ENCODE data around the gene AGAP1. TPM values are rescaled to one million over a fixed set of nuclear protein-coding genes. Genes with fewer than 3 reads are reported as not detected.

The AGAP1 gene
- total RNA-seq, 4 donors from 2014 or later = 5.3 to 30.6 (median 19.2) TPM

DNA sequence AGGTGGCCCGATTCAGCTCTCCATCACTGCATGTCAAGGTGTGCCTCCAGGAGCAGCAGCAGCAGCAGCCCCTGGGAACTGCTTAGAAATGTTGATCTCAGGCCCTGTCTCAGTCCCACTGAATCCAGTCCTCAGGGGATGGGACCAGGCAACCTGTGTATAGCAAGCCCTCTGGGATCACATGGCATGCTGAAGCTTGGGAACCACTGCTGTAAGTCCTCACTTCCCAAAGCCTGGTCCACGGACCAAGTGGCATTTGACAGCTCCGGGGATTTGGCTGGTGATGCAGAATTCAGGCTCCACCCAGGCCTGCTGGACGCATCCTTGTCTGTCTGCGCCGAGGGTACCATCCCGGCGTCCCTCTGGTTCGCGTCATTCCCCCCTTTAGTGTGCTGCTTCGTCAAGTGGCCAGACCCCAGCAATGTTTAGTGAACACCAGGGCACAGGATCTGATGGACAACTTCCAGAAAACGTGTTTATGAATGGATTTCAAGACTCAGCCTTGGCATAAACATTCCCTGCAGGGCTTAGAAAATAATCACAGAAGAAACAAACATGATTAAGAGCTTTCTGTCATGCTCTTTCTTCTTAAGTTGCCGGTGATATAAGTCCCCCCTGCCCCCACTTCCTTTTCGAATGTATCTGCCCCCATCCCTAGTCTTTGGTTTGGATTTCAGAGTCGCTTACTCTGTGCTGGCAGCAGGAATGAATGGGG, 440.4 kb downstream of the AGAP1 start:
- Histone ChIP-seq H3K9me3 (no peaks in the 10 kb centered on the region), H3K4me3 (no peak overlapping the region), H3K36me3 (no peaks in the 10 kb centered on the region), H3K27ac (no peak overlapping the region), H3K27me3 (no peaks in the 10 kb centered on the region), H3K4me1 (no peaks in the 10 kb centered on the region)
- no peak for DNase-seq
- intact Hi-C loops (cut with DNase I; ENCODE audit: low total_unique reads) = no loop called here
- TF ChIP-seq, protein P1, sequence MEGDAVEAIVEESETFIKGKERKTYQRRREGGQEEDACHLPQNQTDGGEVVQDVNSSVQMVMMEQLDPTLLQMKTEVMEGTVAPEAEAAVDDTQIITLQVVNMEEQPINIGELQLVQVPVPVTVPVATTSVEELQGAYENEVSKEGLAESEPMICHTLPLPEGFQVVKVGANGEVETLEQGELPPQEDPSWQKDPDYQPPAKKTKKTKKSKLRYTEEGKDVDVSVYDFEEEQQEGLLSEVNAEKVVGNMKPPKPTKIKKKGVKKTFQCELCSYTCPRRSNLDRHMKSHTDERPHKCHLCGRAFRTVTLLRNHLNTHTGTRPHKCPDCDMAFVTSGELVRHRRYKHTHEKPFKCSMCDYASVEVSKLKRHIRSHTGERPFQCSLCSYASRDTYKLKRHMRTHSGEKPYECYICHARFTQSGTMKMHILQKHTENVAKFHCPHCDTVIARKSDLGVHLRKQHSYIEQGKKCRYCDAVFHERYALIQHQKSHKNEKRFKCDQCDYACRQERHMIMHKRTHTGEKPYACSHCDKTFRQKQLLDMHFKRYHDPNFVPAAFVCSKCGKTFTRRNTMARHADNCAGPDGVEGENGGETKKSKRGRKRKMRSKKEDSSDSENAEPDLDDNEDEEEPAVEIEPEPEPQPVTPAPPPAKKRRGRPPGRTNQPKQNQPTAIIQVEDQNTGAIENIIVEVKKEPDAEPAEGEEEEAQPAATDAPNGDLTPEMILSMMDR (IDR thresholded peaks at IDR 0.05) = no peak
- TF ChIP-seq POLR2A (IDR thresholded peaks at IDR 0.05) = no peak

- H3K4me1 ChIP-seq = no peaks in the 10 kb centered on the region
- no peaks in the 10 kb centered on the region for H3K36me3 ChIP-seq
- H3K9me3 ChIP-seq = no peaks in the 10 kb centered on the region
- intact Hi-C loops (cut with DNase I; ENCODE audit: low total_unique reads) = no loop called here
- H3K27ac ChIP-seq = no peak overlapping the region
- no peak overlapping the region for H3K4me3 ChIP-seq
- DNase-seq = no peak
- TF ChIP-seq, protein P1 (IDR thresholded peaks at IDR 0.05) = no peak
- no peak for TF ChIP-seq POLR2A (IDR thresholded peaks at IDR 0.05)
- no peaks in the 10 kb centered on the region for H3K27me3 ChIP-seq
Measured at GRCh38 chr2:235934774-235935484, 441.1 kb downstream of the AGAP1 start.

DNA sequence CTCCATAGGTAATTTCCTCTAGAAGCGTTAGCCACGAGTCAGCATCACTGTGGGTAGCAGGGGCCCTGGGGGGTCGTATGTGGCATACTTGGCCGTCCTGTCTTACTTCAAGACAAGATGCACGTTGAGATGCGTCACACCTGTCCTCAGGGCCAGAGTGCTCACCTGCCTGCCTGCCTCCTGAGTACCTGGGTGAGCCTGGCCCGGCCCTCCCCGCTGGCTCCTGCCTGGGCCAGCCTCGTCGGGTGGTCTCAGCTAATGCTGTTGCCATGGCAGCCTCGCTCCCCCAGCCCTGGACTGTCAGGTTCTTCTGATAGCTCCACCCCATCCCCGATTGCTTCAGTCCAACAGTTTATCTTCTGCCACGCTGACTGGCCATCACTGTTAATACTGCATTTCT, 441.9 kb downstream of the AGAP1 start:
- DNase-seq = no peak
- TF ChIP-seq POLR2A (IDR thresholded peaks at IDR 0.05) = no peak
- TF ChIP-seq, protein P1 (IDR thresholded peaks at IDR 0.05) = no peak
- no peaks in the 10 kb centered on the region for H3K9me3 ChIP-seq
- intact Hi-C loops (cut with DNase I; ENCODE audit: low total_unique reads) = no loop called here
- H3K36me3 ChIP-seq = no peaks in the 10 kb centered on the region
- no peak overlapping the region for H3K4me3 ChIP-seq
- no peak overlapping the region for H3K27ac ChIP-seq
- no peaks in the 10 kb centered on the region for H3K27me3 ChIP-seq
- no peaks in the 10 kb centered on the region for H3K4me1 ChIP-seq

GRCh38 chr2:235936493-235936892, 442.6 kb downstream of the AGAP1 start:
- Histone ChIP-seq H3K9me3 (no peaks in the 10 kb centered on the region), H3K4me1 (no peaks in the 10 kb centered on the region), H3K36me3 (no peaks in the 10 kb centered on the region), H3K27me3 (no peaks in the 10 kb centered on the region), H3K27ac (no peak overlapping the region), H3K4me3 (no peak overlapping the region)
- TF ChIP-seq, protein P1 (IDR thresholded peaks at IDR 0.05) = no peak
- TF ChIP-seq POLR2A (IDR thresholded peaks at IDR 0.05) = no peak
- intact Hi-C loops (cut with DNase I; ENCODE audit: low total_unique reads) = no loop called here
- no peak for DNase-seq

GRCh38 chr2:235937087-235937486, 443.2 kb downstream of the AGAP1 start:
- intact Hi-C loops (cut with DNase I; ENCODE audit: low total_unique reads) = no loop called here

More at GRCh38 chr2:235937087-235937486, 443.2 kb downstream of the AGAP1 start:
- Histone ChIP-seq H3K36me3 (no peaks in the 10 kb centered on the region), H3K27me3 (no peaks in the 10 kb centered on the region), H3K9me3 (no peaks in the 10 kb centered on the region), H3K4me3 (no peak overlapping the region), H3K27ac (no peak overlapping the region), H3K4me1 (no peaks in the 10 kb centered on the region)
- TF ChIP-seq POLR2A (IDR thresholded peaks at IDR 0.05) = no peak
- TF ChIP-seq, protein P1 (IDR thresholded peaks at IDR 0.05) = no peak
- DNase-seq = no peak

All from uterus (tissue), 4 donors.